ENCODE data around the gene FMN2. TPM values are rescaled to one million over a fixed set of nuclear protein-coding genes. Genes with fewer than 3 reads are reported as not detected.

Gene FMN2
- total RNA-seq, 1 donor from 2014 or later: 0.69 TPM

DNA sequence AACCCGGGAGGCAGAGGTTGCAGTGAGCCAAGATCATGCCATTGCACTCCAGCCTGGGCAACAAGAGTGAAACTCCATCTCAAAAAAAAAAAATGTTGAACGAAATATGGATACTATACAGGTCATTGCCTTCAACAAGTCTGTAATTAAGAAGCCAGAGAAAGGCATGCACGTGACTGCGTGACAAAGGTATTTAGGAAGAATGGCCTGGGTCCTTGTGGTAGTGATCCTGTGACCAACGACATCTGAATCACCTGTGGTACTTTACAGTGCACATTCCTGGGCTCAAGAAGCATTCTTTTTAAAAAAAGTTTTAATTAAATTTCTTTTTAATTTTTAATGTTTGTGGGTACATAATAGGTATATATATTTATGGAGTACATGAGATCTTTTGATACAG lies 405.3 kb downstream of the FMN2 start:
- DNase-seq: no peak

- DNase-seq: no peak
Observed at GRCh38 chr1:240497908-240498307, 406.2 kb downstream of the FMN2 start.

GRCh38 chr1:240498335-240498734 lies 406.7 kb downstream of the FMN2 start:
- no peak for DNase-seq

DNA sequence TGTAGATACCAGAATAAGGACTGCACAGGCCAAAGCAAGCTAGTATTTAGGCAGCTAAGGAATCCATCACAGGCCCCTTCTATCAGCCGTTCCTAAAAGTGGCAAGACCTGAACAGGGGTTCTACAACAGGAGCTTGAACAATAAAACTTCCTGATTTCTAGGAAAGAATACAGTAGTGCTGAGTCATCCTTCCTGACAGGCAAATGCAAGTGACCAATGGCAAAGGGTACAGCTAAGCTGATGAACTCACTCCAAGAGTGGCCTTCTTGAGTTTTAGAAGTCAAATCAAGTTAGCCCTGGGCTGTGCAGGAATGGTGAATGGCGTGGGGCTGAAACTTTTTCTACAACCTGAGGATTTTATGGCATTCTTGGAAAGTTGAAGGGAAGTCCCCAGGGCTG lies 407.3 kb downstream of the FMN2 start:
- no peak for DNase-seq

GRCh38 chr1:240500647-240501046 lies 409.0 kb downstream of the FMN2 start:
- no peak for DNase-seq

- DNase-seq: no peak
Observed at GRCh38 chr1:240501115-240501514, 409.4 kb downstream of the FMN2 start.

DNA sequence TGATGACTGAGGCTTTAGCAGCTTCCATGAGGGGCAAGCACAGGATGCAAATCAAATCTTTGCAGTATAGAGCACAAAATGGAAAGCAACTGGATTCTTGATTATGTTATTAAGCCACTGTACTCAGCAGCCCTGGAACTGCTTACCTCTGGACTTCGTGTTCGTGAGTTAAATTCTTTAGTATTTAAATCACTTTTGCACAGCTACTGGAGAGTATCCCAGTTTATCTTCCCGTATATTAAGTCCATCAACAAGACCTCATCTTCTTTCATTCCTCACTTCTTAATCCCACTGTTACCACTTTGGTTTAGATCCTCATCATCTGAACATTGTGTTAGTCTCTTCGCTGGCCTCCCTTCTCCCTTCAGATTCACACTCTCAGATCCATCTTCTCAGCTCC lies 411.4 kb downstream of the FMN2 start:
- no peak for DNase-seq

GRCh38 chr1:240503558-240503957 lies 411.9 kb downstream of the FMN2 start:
- DNase-seq: no peak

GRCh38 chr1:240506176-240506575 lies 414.5 kb downstream of the FMN2 start:
- DNase-seq: no peak

DNA sequence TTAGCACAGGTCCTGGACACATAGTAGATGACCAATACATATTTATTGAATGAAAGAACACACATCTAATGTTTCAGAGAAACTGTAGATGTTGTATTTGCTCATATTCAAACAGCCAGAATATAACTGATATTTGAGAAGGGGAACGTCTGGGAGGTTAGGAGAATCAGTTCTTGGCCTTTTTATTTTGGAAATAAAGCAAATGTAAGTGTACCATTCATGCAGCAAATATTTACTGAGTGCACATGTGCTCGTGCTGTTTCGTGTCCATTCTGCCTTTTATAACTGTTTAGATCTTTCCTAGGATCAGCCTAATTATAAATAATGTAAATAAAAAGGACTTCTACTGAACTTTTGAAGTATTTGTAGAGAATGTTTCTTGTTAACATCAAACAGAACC lies 416.5 kb downstream of the FMN2 start:
- DNase-seq: no peak

- peak; percentile 40 for DNase-seq
Observed at GRCh38 chr1:240508950-240509349, 417.3 kb downstream of the FMN2 start.

GRCh38 chr1:240511789-240512188 lies 420.1 kb downstream of the FMN2 start:
- DNase-seq: no peak

DNA sequence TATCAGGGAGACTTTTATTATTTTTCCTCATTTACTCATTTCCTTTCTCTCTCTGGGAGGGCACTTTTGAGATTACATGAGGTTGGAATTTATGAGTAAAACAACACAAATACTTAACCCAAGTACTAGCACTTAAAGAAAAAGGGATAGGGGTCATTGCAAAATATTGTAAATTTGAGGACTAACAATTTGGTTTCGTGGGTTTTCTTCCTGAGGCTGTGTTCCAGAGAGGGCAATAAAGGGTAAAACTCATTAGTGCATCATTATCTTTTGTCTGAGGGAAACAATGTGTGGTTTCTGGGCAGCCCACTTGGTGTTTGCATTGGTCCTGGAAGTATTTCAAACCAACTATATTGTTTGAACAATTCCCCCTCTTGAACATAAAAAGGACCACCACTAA lies 423.8 kb downstream of the FMN2 start:
- DNase-seq: no peak

DNA sequence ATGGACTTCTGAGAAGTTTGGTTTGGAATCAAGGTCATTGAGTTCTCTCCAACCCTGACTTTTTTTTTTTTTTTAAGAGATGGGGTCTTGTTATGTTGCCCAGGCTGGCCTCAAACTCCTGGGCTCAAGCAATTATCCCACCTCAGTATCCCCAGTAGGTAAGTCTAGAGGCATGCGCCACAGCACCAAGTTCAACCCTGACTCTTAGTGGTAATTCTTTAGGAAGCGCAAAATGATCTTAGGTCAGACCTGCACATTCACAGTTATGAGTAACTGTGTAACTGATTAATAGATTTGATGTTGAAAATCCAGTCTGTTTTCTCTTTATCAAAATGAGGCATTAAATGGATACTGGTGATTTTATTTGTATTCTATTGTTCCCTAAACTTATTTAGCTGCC lies 424.4 kb downstream of the FMN2 start:
- no peak for DNase-seq

GRCh38 chr1:240517891-240518290 lies 426.2 kb downstream of the FMN2 start:
- DNase-seq: no peak

DNA sequence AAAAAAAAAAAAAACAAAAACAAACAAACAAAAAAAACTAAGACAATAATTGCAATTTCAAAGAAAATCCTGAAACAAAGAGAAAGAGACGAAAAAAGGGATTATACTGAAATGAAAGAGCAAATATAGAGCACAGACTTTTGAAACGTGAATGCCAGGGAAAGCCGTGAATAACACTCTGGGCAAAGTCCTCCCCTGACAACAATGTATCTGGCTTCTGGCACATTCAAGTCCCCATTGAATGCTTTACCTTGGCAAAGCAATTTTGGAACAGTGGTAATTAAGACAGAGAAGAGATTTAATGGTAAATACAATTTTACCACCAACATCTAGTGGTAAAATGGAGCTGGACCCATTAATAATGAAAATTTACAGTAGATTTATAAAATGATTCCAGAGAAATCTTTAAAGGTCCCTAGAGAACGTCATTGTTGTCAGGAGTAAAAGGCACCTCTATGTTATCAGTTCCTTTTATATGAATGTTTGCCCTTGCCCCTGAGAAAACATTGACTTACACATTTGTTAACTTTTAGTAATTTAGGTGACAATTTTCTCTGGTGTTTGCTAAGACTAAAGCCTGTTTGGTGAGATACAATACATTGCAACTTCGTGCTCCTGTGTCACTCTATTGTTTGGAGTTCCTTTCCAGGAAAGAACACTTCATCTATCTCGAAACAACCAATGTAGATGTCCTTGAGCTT lies 430.6 kb downstream of the FMN2 start:
- no peak for DNase-seq

- no peak for DNase-seq
Observed at GRCh38 chr1:240524356-240525069, 432.8 kb downstream of the FMN2 start.

Small RNA genes lying within 50 kb of the gene (small RNA-seq; reads per million reads assigned to genes)
- not detected for gene RF00019 (ENCODE audit: low replicate concordance)
